Keratinocyte (primary cell): Measurements from ENCODE around the gene RAI14. TPM values are rescaled to one million over a fixed set of nuclear protein-coding genes. Genes with fewer than 3 reads are reported as not detected.
"Not testable (repeated sequence)": the region's sequence is repeated elsewhere in the genome, so short reads cannot be mapped to it uniquely, and the experiment has no call there.

ENCODE experiments used
- DNase-seq: peaks from one replicate; pipeline ENCODE4 v3.0.0-alpha.2; 2011; ENCODE audit warnings: low read depth, missing footprints, low spot score
- FAIRE-seq: peaks from 2 replicates; lab custom pipeline; 2011; peaks lifted over from hg19 to GRCh38; lab: Jason Lieb, UNC
- H2AFZ ChIP-seq: 2 replicates; pipeline ENCODE4 v1.6.0; 2012; ENCODE audit warnings: low read length, control low read depth, inconsistent platforms; ENCODE audit not compliant: control insufficient read depth
- H3K27ac ChIP-seq: 2 replicates; pipeline ENCODE4 v1.5.1; 2011; ENCODE audit warnings: low read length; ENCODE audit not compliant: control insufficient read depth, insufficient read depth
- H3K27me3 ChIP-seq: 3 replicates; pipeline ENCODE4 v1.6.0; 2011; ENCODE audit warnings: low read length; ENCODE audit not compliant: control insufficient read depth, insufficient read depth; ENCODE audit errors: extremely low read depth
- H3K36me3 ChIP-seq, 2 experiments: 2 replicates in 1 of 2; 3 replicates in 1 of 2; pipeline ENCODE4 v1.5.1; 2011; ENCODE audit warnings: low read length in 2 of 2, mild to moderate bottlenecking in 1 of 2; ENCODE audit not compliant: control insufficient read depth in 2 of 2, insufficient read depth in 2 of 2; ENCODE audit errors: extremely low read depth in 1 of 2
- H3K4me1 ChIP-seq: 3 replicates; pipeline ENCODE4 v1.5.1; 2011; ENCODE audit warnings: low read length; ENCODE audit not compliant: control insufficient read depth, insufficient read depth; ENCODE audit errors: extremely low read depth
- H3K4me2 ChIP-seq: 3 replicates; pipeline ENCODE4 v1.6.0; 2011; ENCODE audit warnings: low read depth, low read length; ENCODE audit not compliant: control insufficient read depth, insufficient read depth; ENCODE audit errors: extremely low read depth
- H3K4me3 ChIP-seq, 3 experiments: fragments of 200-600 bp in 1 of 3; sonication (generic) in 1 of 3; 2 replicates in 2 of 3; 3 replicates in 1 of 3; pipeline ENCODE4 v1.5.1; 2011 to 2016; ENCODE audit warnings: low read length in 3 of 3, mild to moderate bottlenecking in 3 of 3, control low read depth in 2 of 3, inconsistent platforms in 1 of 3, low read depth in 1 of 3, mixed read lengths in 1 of 3, mixed run types in 1 of 3, moderate library complexity in 1 of 3; ENCODE audit not compliant: control insufficient read depth in 2 of 3, insufficient read depth in 2 of 3; ENCODE audit errors: extremely low read depth in 1 of 3
- H3K79me2 ChIP-seq: 2 replicates; pipeline ENCODE4 v1.6.0; 2012; ENCODE audit warnings: low read length; ENCODE audit not compliant: control insufficient read depth, insufficient read depth
- H3K9ac ChIP-seq: 3 replicates; pipeline ENCODE4 v1.6.0; 2011; ENCODE audit warnings: low read length; ENCODE audit not compliant: control insufficient read depth, insufficient read depth; ENCODE audit errors: extremely low read depth
- H3K9me1 ChIP-seq: 3 replicates; pipeline ENCODE4 v1.6.0; 2011; ENCODE audit warnings: low read length; ENCODE audit not compliant: control insufficient read depth, insufficient read depth; ENCODE audit errors: extremely low read depth
- H3K9me3 ChIP-seq: 2 replicates; pipeline ENCODE4 v1.5.1; 2012; ENCODE audit warnings: low read depth, low read length; ENCODE audit not compliant: control insufficient read depth
- H4K20me1 ChIP-seq: 3 replicates; pipeline ENCODE4 v1.6.0; 2011; ENCODE audit warnings: low read length; ENCODE audit not compliant: control insufficient read depth, insufficient read depth; ENCODE audit errors: extremely low read depth
- EZH2 ChIP-seq: IDR thresholded peaks from one replicate; pipeline ENCODE4 v1.6.1; 2012; ENCODE audit warnings: inconsistent platforms, mild to moderate bottlenecking, low read length, moderate library complexity
- dilution Hi-C: fragments of 300-500 bp; cut with MboI; formaldehyde crosslinking; loops from one replicate; pipeline ENCODE4 v1.7.0; 2020; ENCODE audit warnings: low sequenced_read_pairs; ENCODE audit not compliant: extremely low pct_ligation_motif_present
- polyA plus RNA-seq, 5 experiments: library from polyadenylated mRNA; depleted of rRNA in 3 of 5; stranded (reverse) in 3 of 5; stranded (forward) in 1 of 5; unstranded in 1 of 5; fragments of >200 nt; gene quantifications; 1 replicate in 1 of 5; 2 replicates in 3 of 5; 3 replicates in 1 of 5; pipeline versions ENCODE4 v1.2.1 to v1.2.3, GENCODE V29; 2011 to 2012; ENCODE audit warnings: missing spikeins in 2 of 5, low read depth in 1 of 5, low replicate concordance in 1 of 5
- TF ChIP-seq, protein P1 (sequence below), 3 experiments: IDR thresholded peaks in 1 of 3; conservative IDR thresholded peaks in 1 of 3; optimal IDR thresholded peaks in 1 of 3; 2 replicates in 2 of 3; 3 replicates in 1 of 3; pipeline versions ENCODE3 to v1.5.1; 2011; ENCODE audit warnings: low read length in 3 of 3, mild to moderate bottlenecking in 3 of 3, moderate library complexity in 2 of 3, control low read depth in 1 of 3, inconsistent platforms in 1 of 3; ENCODE audit not compliant: insufficient read depth in 2 of 3; ENCODE audit errors: extremely low read depth in 1 of 3

RAI14 gene
- polyA plus RNA-seq, 1 donor (not counting 4 experiments of a cell fraction or from before 2014, with no cell fraction given): 31.4 TPM

DNA sequence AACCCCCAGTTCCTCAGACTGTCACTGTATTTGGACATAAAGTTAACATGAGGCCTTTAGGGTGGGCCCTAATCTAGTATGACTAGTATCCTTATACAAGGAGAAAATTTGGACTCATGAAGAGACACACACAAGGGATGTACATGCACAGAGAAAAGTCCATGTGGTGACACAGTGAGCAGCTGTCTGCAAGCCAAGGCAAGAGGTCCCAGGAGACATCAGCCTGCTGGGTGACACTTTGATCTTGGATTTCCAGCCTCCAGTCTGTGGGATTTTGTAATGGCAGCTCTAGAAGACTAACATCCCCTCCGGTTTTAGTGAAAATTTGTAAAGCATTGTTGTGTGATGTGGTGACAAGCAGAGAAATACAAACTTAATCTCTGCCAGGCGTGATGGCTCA lies 66.1 kb downstream of the RAI14 start:
- dilution Hi-C loops: no loop called here
- Histone ChIP-seq H3K36me3 (peaks cover 0 to 2% of the 10 kb centered on the region in 2 experiments), H3K9me1 (no peaks in the 10 kb centered on the region), H3K4me3 (no peak overlapping the region), H3K27me3 (no peaks in the 10 kb centered on the region), H2AFZ (no peak overlapping the region), H3K4me2 (no peak overlapping the region), H4K20me1 (no peaks in the 10 kb centered on the region), H3K9me3 (no peaks in the 10 kb centered on the region), H3K79me2 (no peaks in the 10 kb centered on the region), H3K4me1 (no peaks in the 10 kb centered on the region), H3K9ac (no peak overlapping the region), H3K27ac (no peak overlapping the region)
- DNase-seq (no peak), FAIRE-seq (no peak)
- no peak for TF ChIP-seq EZH2
- TF ChIP-seq, protein P1, sequence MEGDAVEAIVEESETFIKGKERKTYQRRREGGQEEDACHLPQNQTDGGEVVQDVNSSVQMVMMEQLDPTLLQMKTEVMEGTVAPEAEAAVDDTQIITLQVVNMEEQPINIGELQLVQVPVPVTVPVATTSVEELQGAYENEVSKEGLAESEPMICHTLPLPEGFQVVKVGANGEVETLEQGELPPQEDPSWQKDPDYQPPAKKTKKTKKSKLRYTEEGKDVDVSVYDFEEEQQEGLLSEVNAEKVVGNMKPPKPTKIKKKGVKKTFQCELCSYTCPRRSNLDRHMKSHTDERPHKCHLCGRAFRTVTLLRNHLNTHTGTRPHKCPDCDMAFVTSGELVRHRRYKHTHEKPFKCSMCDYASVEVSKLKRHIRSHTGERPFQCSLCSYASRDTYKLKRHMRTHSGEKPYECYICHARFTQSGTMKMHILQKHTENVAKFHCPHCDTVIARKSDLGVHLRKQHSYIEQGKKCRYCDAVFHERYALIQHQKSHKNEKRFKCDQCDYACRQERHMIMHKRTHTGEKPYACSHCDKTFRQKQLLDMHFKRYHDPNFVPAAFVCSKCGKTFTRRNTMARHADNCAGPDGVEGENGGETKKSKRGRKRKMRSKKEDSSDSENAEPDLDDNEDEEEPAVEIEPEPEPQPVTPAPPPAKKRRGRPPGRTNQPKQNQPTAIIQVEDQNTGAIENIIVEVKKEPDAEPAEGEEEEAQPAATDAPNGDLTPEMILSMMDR (optimal IDR thresholded peaks at IDR 0.05 in 1 of 3, IDR thresholded peaks at IDR 0.05 in 1 of 3, conservative IDR thresholded peaks at IDR 0.05 in 1 of 3; ENCODE audit: extremely low read depth in 1 of 3, insufficient read depth in 2 of 3, low read length in 3 of 3): no peak

DNA sequence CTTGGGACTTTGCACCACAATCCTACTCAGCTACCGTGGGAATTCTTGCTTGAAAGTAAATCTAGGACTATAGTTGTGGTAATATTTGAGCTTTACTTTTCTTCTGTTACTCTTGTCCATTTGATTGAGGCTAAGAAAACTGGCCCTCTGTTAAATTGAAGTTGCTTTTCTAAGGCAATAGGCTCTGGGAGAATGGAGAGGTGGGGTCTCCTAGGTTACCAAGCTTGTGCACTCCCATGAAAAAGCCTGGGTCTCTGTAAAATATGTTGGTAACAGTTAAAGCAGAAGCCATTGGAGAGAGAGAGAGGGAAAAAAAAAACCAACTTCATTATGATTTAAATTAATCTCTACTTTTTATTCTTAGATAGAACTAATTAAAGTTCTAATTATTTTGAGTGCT lies 68.6 kb downstream of the RAI14 start:
- Histone ChIP-seq H3K79me2 (no peaks in the 10 kb centered on the region), H3K9ac (no peak overlapping the region), H3K9me3 (no peaks in the 10 kb centered on the region), H3K4me3 (no peak overlapping the region), H3K4me2 (no peak overlapping the region), H3K27me3 (no peaks in the 10 kb centered on the region), H3K4me1 (no peaks in the 10 kb centered on the region), H2AFZ (no peak overlapping the region), H3K36me3 (no peaks in the 10 kb centered on the region), H3K27ac (no peak overlapping the region), H4K20me1 (no peaks in the 10 kb centered on the region), H3K9me1 (no peaks in the 10 kb centered on the region)
- TF ChIP-seq EZH2: no peak
- TF ChIP-seq, protein P1 (optimal IDR thresholded peaks at IDR 0.05 in 1 of 3, IDR thresholded peaks at IDR 0.05 in 1 of 3, conservative IDR thresholded peaks at IDR 0.05 in 1 of 3; ENCODE audit: extremely low read depth in 1 of 3, insufficient read depth in 2 of 3, low read length in 3 of 3): no peak
- DNase-seq (no peak), FAIRE-seq (no peak)
- dilution Hi-C loops: no loop called here

DNA sequence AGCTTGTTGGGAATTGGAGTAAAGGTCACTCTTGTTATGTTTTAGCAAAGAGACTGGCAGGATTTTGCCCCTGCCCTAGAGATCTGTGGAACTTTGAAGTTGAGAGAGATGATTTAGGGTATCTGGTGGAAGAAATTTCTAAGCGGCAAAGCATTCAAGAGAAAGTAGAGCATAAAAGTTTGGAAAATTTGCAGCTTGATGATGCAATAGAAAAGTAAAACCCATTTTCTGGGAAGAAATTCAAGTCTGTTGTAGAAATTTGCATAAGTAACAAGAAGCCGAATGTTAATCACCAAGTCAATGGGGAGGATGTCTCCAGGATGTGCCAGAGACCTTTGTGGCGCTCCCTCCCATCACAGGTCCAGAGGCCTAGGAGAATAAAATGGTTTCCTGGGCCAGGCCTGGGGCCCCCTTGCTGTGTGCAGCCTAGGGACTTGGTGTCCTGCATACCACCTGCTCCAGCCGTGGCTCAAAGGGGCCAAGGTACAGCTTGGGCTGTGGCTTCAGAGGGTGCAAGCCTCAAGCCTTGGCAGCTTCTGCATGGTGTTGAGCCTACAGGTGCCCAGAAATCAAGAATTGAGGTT lies 71.1 kb downstream of the RAI14 start:
- H3K9ac ChIP-seq, H3K79me2 ChIP-seq, H4K20me1 ChIP-seq, H3K27me3 ChIP-seq, H3K4me3 ChIP-seq, H3K4me2 ChIP-seq, FAIRE-seq, dilution Hi-C loops, DNase-seq, H3K27ac ChIP-seq, H3K4me1 ChIP-seq, H3K9me3 ChIP-seq, H3K9me1 ChIP-seq, H2AFZ ChIP-seq, H3K36me3 ChIP-seq: not testable (repeated sequence)
